ENCODE data around the gene TMEM135.

TMEM135 gene

DNA sequence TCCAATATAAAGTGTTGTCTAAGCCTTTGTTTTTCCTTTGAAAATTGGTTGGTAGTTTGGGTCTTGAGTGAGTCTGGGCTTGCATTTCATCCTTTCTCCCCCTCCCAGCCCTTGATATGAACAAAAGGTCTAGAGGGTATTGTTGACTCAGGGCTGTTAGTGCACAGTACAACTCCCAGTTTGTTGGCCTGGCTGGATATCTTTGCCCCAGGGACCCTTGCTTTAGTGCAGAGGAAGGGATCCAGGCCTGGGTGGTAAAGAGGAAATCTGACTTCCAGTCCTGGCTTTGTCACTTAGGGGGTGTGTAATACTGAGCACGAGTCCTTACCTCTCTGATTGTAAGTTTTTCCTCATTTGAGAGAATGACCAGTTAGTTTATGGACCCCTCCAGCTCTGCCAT lies 330.4 kb downstream of the TMEM135 start:
- H3K4me3 ChIP-seq (ENCODE audit: low read depth, low read length), result no peak overlapping the region
- TF ChIP-seq, protein P1, sequence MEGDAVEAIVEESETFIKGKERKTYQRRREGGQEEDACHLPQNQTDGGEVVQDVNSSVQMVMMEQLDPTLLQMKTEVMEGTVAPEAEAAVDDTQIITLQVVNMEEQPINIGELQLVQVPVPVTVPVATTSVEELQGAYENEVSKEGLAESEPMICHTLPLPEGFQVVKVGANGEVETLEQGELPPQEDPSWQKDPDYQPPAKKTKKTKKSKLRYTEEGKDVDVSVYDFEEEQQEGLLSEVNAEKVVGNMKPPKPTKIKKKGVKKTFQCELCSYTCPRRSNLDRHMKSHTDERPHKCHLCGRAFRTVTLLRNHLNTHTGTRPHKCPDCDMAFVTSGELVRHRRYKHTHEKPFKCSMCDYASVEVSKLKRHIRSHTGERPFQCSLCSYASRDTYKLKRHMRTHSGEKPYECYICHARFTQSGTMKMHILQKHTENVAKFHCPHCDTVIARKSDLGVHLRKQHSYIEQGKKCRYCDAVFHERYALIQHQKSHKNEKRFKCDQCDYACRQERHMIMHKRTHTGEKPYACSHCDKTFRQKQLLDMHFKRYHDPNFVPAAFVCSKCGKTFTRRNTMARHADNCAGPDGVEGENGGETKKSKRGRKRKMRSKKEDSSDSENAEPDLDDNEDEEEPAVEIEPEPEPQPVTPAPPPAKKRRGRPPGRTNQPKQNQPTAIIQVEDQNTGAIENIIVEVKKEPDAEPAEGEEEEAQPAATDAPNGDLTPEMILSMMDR (IDR thresholded peaks at IDR 0.05; ENCODE audit: low read depth, low read length), result no peak

DNA sequence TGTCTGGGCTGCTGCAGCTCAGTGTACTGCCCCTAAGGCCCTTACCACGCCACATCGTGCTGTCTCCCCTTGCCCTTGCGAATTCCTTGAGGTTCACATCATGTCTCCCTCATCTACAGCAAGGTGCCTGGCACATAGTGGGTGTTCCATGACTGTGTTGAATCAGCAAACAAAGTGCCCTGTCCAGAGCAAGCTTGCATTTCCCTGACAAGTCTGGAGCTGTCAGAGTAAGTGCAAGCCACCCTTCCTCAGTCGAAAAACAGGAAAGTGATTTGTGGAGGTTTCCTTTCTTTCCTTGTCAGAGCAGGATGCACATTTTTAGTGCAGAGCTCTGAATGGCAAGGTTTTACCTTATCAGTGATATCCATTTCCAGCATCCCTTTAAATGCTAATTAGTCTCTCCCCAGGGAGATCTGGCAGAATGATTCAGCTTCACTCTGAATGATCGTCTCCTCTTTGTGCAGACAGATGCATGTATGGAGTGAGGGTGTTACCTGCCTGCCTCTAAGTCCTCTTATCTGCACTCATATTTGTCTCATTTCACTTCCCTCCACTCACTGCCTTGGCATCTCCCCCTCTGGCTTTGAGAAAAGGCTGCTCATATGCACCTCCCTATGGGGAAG lies 331.2 kb downstream of the TMEM135 start:
- H3K4me3 ChIP-seq (ENCODE audit: low read depth, low read length), result no peak overlapping the region
- TF ChIP-seq, protein P1 (IDR thresholded peaks at IDR 0.05; ENCODE audit: low read depth, low read length), result no peak

DNA sequence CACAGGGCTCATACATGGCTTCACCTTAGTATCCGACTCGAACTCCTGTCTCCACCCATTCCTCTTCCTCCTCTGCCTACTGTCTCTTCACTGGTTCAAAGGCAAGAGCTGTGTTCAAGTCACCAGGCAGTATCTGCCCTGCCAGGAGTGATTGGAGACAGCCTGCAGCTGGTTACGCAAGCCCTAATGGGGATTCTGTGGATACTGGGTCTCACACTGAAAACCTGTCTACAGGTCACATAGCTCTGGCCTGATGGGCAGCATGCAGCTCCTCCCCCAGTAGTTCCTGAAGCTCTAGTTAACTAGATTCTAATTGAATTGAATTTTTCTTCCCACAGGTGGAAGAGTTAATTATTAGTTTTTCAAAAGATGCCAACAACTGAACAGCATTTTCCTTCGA lies 332.2 kb downstream of the TMEM135 start:
- TF ChIP-seq, protein P1 (IDR thresholded peaks at IDR 0.05; ENCODE audit: low read depth, low read length), result no peak
- H3K4me3 ChIP-seq (ENCODE audit: low read depth, low read length), result no peak overlapping the region

DNA sequence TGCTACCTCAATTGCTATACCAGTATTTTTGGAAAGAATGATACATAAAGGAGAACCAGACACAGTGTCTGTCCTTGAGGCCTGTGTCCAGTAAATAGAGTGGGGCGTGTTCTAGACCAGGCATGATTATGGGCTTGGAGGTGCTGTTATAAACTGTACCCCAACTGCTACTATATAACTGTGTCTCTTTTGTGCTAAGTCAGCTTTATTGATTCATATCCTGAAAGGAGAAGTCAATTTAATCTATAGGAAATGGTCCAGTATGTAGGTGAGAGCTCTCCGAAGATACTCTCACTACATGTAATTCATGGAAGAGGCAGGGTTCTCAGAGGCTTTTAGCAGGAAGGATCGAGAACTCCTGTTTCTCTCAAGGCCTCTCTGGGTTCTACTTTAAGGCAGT lies 334.3 kb downstream of the TMEM135 start:
- H3K4me3 ChIP-seq (ENCODE audit: low read depth, low read length), result no peak overlapping the region
- TF ChIP-seq, protein P1 (IDR thresholded peaks at IDR 0.05; ENCODE audit: low read depth, low read length), result no peak

Measured in WI38 (cell line).